SK-MEL-5 (cell line): ENCODE results near the gene AGO4. TPM values are rescaled to one million over a fixed set of nuclear protein-coding genes. Genes with fewer than 3 reads are reported as not detected.

Experiments used
- total RNA-seq: library from RNA; depleted of rRNA; stranded (reverse); fragments of >200 nt; shearing (Covaris generic); gene quantifications from 2 replicates; pipeline ENCODE4 v1.2.3, GENCODE V29; 2014; rRNA removed

AGO4 gene
- total RNA-seq, 1 experiment from 2014 or later = 7.6 TPM

Other genes starting within 250 kb of the AGO4 start
- gene TFAP2E, start 234.7 kb upstream of the AGO4 start, total RNA-seq = 1.3 TPM in 2 replicates
- gene PSMB2, start 166.5 kb upstream of the AGO4 start, total RNA-seq = 28.3 and 33.7 TPM in 2 replicates
- 20.9 and 21.4 TPM in 2 replicates for gene C1orf216, start 89.1 kb upstream of the AGO4 start, total RNA-seq
- 12.5 and 14.3 TPM in 2 replicates for gene CLSPN, start 38.0 kb upstream of the AGO4 start, total RNA-seq
- 10.1 and 13.4 TPM in 2 replicates for gene AGO1, start 75.2 kb downstream of the AGO4 start, total RNA-seq
- 11.7 and 13.1 TPM in 2 replicates for gene AGO3, start 123.1 kb downstream of the AGO4 start, total RNA-seq